Left hindlimb (tissue), 1 donor: ENCODE data around the gene ZNF154.

ENCODE experiments used
- DNase-seq: peaks from one replicate; pipeline ENCODE4 v3.0.0-alpha.2; 2018

ZNF154 gene

DNA sequence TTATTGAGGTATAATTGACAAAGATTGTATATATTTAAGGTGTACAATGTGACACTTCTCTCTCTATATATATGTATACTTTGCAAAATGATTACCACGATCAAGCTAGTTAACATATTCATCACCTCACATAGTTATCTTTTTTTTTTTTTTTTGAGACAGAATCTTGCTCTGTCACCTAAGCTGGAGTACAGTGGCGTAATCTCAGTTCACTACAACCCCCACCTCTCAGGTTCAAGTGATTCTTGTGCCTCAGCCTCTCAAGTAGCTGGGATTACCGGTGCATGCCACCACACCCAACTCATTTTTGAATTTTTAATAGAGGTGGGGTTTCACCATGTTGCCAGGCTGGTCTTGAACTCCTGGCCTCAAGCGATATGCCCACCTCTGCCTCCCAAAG is 36.5 kb downstream of the ZNF154 start:
- DNase-seq: no peak

DNA sequence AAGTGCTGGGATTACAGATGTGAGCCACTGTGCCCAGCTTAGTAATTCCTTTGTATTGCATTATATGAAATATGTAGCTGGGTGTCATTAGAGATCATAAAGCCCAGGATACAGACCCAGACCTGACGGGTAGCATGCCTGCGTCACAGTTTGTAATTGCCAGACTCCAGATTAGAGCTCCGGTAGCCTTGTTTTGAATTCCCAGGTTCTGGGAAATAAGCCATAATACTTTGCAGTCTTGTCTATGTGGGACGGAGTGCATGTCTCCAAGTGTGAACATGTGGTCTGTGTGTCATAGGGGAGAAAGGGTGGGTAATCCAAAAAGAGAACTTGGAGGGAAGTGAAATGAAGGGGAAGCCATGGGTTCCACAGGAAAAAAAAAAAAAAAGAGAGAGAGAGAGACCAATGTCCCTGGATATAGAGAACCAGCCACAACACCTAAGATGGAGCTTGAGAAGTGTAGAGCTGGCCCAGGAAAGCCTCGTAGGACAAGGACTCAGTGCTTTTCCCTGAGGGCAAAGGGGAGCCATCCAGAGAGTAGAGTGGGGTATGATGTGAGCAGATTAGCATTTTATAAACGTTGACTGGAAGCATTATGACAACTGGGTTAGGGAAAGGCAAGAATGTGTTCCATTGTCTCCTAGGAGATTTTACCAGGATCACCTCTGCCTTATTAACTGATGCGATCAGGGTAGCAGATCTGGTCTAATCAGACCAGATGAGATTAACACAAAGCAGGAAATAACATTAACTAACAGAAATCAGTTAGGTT is 37.7 kb downstream of the ZNF154 start:
- no peak for DNase-seq

GRCh38 chr19:57668635-57669034 is 40.4 kb downstream of the ZNF154 start, which contains the start of gene ZSCAN4:
Gene ZSCAN4 (plus strand): TSS chr19:57668935. CDS start chr19:57676146, 7,211 bp downstream.
- DNase-seq: no peak

GRCh38 chr19:57667228-57667627 is 41.8 kb downstream of the ZNF154 start:
- no peak for DNase-seq

GRCh38 chr19:57665261-57665806 is 43.7 kb downstream of the ZNF154 start:
- DNase-seq: no peak

- DNase-seq: peak; percentile 72
Measured at GRCh38 chr19:57664269-57665127, 44.5 kb downstream of the ZNF154 start.

GRCh38 chr19:57656346-57656745 is 52.7 kb downstream of the ZNF154 start:
- no peak for DNase-seq

GRCh38 chr19:57655443-57655842 is 53.6 kb downstream of the ZNF154 start:
- no peak for DNase-seq

- no peak for DNase-seq
Measured at GRCh38 chr19:57653689-57654088, 55.3 kb downstream of the ZNF154 start.

DNA sequence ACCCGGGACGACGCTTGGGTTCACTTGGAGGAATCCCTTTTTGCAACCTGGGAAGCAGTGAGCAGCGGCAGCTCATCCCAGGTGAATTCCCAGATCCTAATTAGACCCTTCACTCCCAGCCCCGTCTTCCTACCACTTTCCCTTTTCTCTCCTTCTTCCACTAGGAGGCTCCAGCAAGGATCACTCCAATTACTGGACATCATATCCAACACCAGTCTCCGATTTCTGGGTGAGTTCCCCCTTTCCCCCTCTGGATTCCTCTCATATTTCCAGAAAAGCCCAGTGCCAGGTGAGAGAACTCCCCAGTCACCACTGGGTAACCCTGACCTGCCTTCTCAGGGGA is 57.4 kb downstream of the ZNF154 start:
- no peak for DNase-seq

DNA sequence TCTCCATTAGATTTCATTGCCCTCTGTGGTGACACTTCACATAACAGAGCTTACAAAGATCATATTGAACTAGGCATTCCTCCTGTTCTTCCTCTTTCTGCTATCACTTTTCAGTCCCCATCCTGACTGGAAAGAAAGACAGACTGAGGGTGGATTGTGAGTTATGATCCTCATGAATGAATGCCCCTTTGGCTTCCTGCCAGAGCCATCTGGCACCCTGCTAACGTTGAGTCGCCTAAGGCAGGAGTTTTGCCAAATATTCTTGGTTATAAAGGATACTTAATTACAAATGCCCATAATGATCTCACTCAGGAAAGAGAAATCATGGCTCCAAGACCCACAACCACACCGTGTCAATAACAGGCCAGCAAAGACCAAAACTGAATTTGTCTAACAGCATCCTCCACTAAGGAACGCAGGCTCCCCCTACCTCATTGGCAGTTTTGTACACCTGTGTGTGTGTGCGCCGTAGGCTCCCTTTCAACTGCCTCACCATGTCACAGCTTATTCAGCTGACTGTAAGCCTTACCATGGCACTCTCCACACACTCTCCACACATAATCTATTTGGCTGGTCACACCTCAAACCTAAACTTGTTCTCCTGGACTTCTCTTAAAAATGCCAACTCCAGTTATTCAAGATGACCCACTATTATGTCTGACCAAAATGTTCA is 60.5 kb downstream of the ZNF154 start:
- DNase-seq: no peak
